A549 (cell line): ENCODE measurements around the gene SELENOO. TPM values are rescaled to one million over a fixed set of nuclear protein-coding genes. Genes with fewer than 3 reads are reported as not detected.

Experiments used
- ATAC-seq, 2 experiments: fragments of 200-7000 bp in 1 of 2; fragments of >200 bp in 1 of 2; cut with Nextera tagmentation in 1 of 2; cut with Tn5 transposase in 1 of 2; 3 replicates each; pipeline versions ENCODE4 v1.8.0 to v1.9.1; 2018 to 2020; ENCODE audit warnings: mild to moderate bottlenecking in 1 of 2, moderate library complexity in 1 of 2
- CTCF ChIA-PET: fragments of 300-600 bp; sonication (Branson Sonifier 250); formaldehyde crosslinking; extraction: SDS; loops from one replicate; lab custom pipeline; 2021; ENCODE audit warnings: antibody characterized with exemption, inconsistent platforms; lab: Yijun Ruan, JAX
- POLR2A ChIA-PET: fragments of 350-600 bp; formaldehyde crosslinking; extraction: SDS; loops from one replicate; lab custom pipeline; 2021; ENCODE audit warnings: antibody characterized with exemption, inconsistent platforms; lab: Yijun Ruan, JAX
- DNase-seq, 2 experiments: peaks; one replicate each; pipeline versions ENCODE4 v3.0.0 to v3.0.0-alpha.2; 2011 to 2016; ENCODE audit warnings: low read depth in 1 of 2, low spot score in 1 of 2
- FAIRE-seq: peaks from 2 replicates; lab custom pipeline; 2011; peaks lifted over from hg19 to GRCh38; lab: Jason Lieb, UNC
- H3K27ac ChIP-seq, 2 experiments: fragments of >200 bp; sonication (Bioruptor Twin); formaldehyde crosslinking; 3 replicates each; pipeline ENCODE4 v1.5.1; 2016 to 2017
- H3K4me1 ChIP-seq: fragments of >200 bp; sonication (Bioruptor Twin); formaldehyde crosslinking; 3 replicates; pipeline ENCODE4 v1.6.1; 2016
- H3K4me2 ChIP-seq: fragments of >200 bp; sonication (Bioruptor Twin); formaldehyde crosslinking; 3 replicates; pipeline ENCODE4 v1.6.1; 2016
- H3K4me3 ChIP-seq: fragments of >200 bp; sonication (Bioruptor Twin); formaldehyde crosslinking; 3 replicates; pipeline ENCODE4 v1.5.1; 2016
- H3K9me3 ChIP-seq: fragments of >200 bp; sonication (Bioruptor Twin); formaldehyde crosslinking; 3 replicates; pipeline ENCODE4 v1.6.1; 2016
- BHLHE40 ChIP-seq: IDR thresholded peaks from 2 replicates; pipeline ENCODE4 v1.6.1; 2012; ENCODE audit warnings: low read depth, low read length, inconsistent platforms
- E2F6 ChIP-seq: IDR thresholded peaks from 2 replicates; pipeline ENCODE4 v1.6.1; 2012; ENCODE audit warnings: low read depth, borderline replicate concordance
- EHF ChIP-seq: fragments of 250-450 bp; sonication (Bioruptor Pico); IDR thresholded peaks from 2 replicates; pipeline ENCODE4 v1.5.0; 2020; ENCODE audit warnings: mild to moderate bottlenecking
- FOSL2 ChIP-seq, 2 experiments: fragments of 450-650 bp in 1 of 2; fragments of >200 bp in 1 of 2; sonication (Bioruptor Twin) in 1 of 2; formaldehyde crosslinking; IDR thresholded peaks; 2 replicates each; pipeline versions ENCODE4 v1.5.0 to v1.6.1; 2016 to 2020; ENCODE audit warnings: mild to moderate bottlenecking in 1 of 2, moderate library complexity in 1 of 2
- HDAC2 ChIP-seq: fragments of 200-600 bp; sonication (generic); IDR thresholded peaks from 2 replicates; pipeline ENCODE4 v1.6.1; 2016
- HOXB13 ChIP-seq: fragments of 250-450 bp; sonication (Bioruptor Pico); IDR thresholded peaks from 2 replicates; pipeline ENCODE4 v1.5.0; 2020; ENCODE audit warnings: low read depth, mild to moderate bottlenecking, moderate library complexity
- MAFK ChIP-seq: fragments of 450-650 bp; IDR thresholded peaks from 2 replicates; pipeline ENCODE4 v1.6.1; 2014; ENCODE audit not compliant: partially characterized antibody
- MAX ChIP-seq: IDR thresholded peaks from 2 replicates; pipeline ENCODE4 v1.6.1; 2012
- MAZ ChIP-seq: fragments of 150-350 bp; IDR thresholded peaks from 2 replicates; pipeline ENCODE4 v1.6.1; 2014; ENCODE audit warnings: antibody characterized with exemption, low read depth, low read length, borderline replicate concordance
- NFE2L2 ChIP-seq: fragments of 150-350 bp; conservative IDR thresholded peaks from 2 replicates; pipeline ENCODE4 v1.6.1; 2014; ENCODE audit warnings: low read length
- POLR2A ChIP-seq: IDR thresholded peaks from 2 replicates; pipeline ENCODE4 v1.6.1; 2012; ENCODE audit warnings: mild to moderate bottlenecking, low read length
- POLR2AphosphoS2 ChIP-seq: conservative IDR thresholded peaks from 2 replicates; pipeline ENCODE4 v1.6.1; 2012; ENCODE audit warnings: low read length, improper control_type of control experiment, inconsistent platforms
- RCOR1 ChIP-seq: fragments of 150-350 bp; IDR thresholded peaks from 2 replicates; pipeline ENCODE4 v1.6.1; 2014; ENCODE audit warnings: antibody characterized with exemption, low read length, low read depth
- REST ChIP-seq: fragments of 200-600 bp; sonication (generic); IDR thresholded peaks from 2 replicates; pipeline ENCODE4 v1.6.1; 2016; ENCODE audit warnings: antibody characterized with exemption, mild to moderate bottlenecking, moderate library complexity
- SMC3 ChIP-seq: fragments of >200 bp; sonication (Bioruptor Twin); formaldehyde crosslinking; IDR thresholded peaks from 3 replicates; pipeline ENCODE4 v1.6.1; 2018; ENCODE audit warnings: inconsistent platforms
- ZFP36 ChIP-seq: fragments of 450-650 bp; IDR thresholded peaks from 2 replicates; pipeline ENCODE4 v1.6.1; 2014; ENCODE audit warnings: borderline replicate concordance; ENCODE audit not compliant: partially characterized antibody
- WGBS: methylation state at CpG from one replicate; pipeline ENCODE4 v1.1.6; 2017; ENCODE audit errors: missing lambda C conversion rate; 5-methylcytosine and 5-hydroxymethylcytosine counted together
- polyA plus RNA-seq, 4 experiments: library from polyadenylated mRNA; depleted of rRNA in 3 of 4; stranded (reverse); fragments of >200 nt; fragmentation: RNase III in 1 of 4; extraction: RNeasy Plus Mini Kit Qiagen cat#74134 plus additional on column Dnase treatment in 1 of 4; gene quantifications; 2 replicates in 3 of 4; 3 replicates in 1 of 4; pipeline ENCODE4 v1.2.3, GENCODE V29; 2011 to 2017

The SELENOO gene
- polyA plus RNA-seq, 2 of the 4 experiments (the other 2 are of a cell fraction): 7.8 to 14.7 TPM

GRCh38 chr22:50179937-50180726 lies 20.7 kb upstream of the SELENOO start:
- no peak overlapping the region for H3K27ac ChIP-seq
- no peaks in the 10 kb centered on the region for H3K9me3 ChIP-seq
- no peak overlapping the region for H3K4me3 ChIP-seq
- 82% methylated on average over 34 of the region's 39 CpGs for WGBS
- FAIRE-seq (no peak), ATAC-seq (no peak), DNase-seq (no peak)
- CTCF ChIA-PET: interaction anchor here (1.0 to 1.2 kb wide), 2 partner anchors 10 to 33 kb away, joined by 3 read pairs; no protein-coding TSS in a partner anchor
- H3K4me2 ChIP-seq: no peak overlapping the region
- POLR2A ChIA-PET: no interaction called here
- peaks cover 9% of the 10 kb centered on the region; the same call in 1 of the 3 replicates for H3K4me1 ChIP-seq
- no peak for TF ChIP-seq HDAC2
- peak; percentile 70 for TF ChIP-seq ZFP36

DNA sequence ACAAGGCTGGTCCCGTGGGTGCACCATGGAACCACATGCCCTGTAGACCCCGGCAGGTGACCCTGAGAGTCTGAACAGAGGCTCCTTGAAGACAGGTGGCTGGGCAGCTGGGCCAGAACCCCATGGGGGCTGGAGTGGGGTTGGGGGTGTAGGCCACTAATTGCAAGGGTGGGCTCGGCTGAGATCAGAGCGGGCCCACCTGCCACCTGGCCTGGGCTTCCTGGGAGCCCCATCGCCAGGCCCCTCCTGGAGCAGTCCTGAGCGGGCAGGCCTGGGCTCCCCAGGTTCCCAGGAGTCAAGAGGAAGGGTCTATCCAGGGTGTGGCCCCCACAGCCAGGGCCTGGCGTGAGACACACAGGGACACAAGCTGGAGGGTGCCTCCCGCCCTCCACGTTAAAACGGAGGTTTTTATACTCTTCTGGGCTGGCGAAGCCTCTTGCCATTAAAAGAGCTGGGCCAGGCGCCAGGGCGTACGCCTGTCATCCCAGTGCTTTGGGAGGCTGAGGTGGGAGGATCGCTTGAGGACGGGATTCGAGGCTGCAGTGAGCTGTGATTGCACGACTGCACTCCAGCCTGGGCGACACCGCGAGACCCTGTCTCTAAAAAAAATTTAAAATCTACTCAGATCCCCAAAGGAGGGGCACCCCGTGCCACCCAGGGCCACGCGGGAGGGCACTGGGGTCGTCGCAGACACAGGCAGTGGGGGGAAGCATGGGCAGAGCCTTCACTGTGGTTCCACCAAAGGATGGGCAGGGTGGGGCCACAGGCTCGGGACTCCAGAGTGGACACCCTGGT lies 19.9 kb upstream of the SELENOO start:
- peaks cover 9% of the 10 kb centered on the region; the same call in 1 of the 3 replicates for H3K4me1 ChIP-seq
- DNase-seq: no peak
- no peak for ATAC-seq
- 88% methylated on average over 17 of the region's 27 CpGs for WGBS
- no peak overlapping the region for H3K27ac ChIP-seq
- ChIA-PET POLR2A (no interaction called here), CTCF (interaction anchor here (1.0 to 1.2 kb wide), 2 partner anchors 10 to 34 kb away, joined by 3 read pairs; no protein-coding TSS in a partner anchor)
- H3K4me3 ChIP-seq: no peak overlapping the region
- H3K4me2 ChIP-seq: no peak overlapping the region
- no peaks in the 10 kb centered on the region for H3K9me3 ChIP-seq
- TF ChIP-seq HOXB13 (CRISPR knock-in tag) (no peak), MAZ (no peak), NFE2L2 (no peak), MAX (no peak), EHF (no peak)
- TF ChIP-seq, all 56 proteins: peak for 0
- FAIRE-seq: no peak

- no peak overlapping the region for H3K4me2 ChIP-seq
- CTCF ChIA-PET: interaction anchor here (1.0 kb wide), 1 partner anchor 33 kb away, joined by 3 read pairs; no protein-coding TSS in a partner anchor
- H3K9me3 ChIP-seq: no peaks in the 10 kb centered on the region
- TF ChIP-seq SMC3 (no peak), REST (no peak), POLR2A (no peak), POLR2AphosphoS2 (no peak), E2F6 (no peak), FOSL2 (IDR thresholded peaks at IDR 0.05) (no peak), FOSL2 (CRISPR knock-in tag; IDR thresholded peaks at IDR 0.05) (no peak), MAFK (no peak), BHLHE40 (no peak), RCOR1 (no peak)
- TF ChIP-seq, all 56 proteins: peak for 0
- FAIRE-seq (no peak), ATAC-seq (no peak), DNase-seq (no peak)
- WGBS: 70% methylated on average over 5 of the region's 31 CpGs
- Histone ChIP-seq H3K4me3 (no peak overlapping the region), H3K4me1 (peaks cover 16% of the 10 kb centered on the region; the same call in 2 of the 3 replicates), H3K27ac (no peak overlapping the region)
- POLR2A ChIA-PET: no interaction called here
Observed at GRCh38 chr22:50182176-50183081, 18.4 kb upstream of the SELENOO start.
